Measurements from ENCODE around the gene RNF144A.

GRCh38 chr2:6967301-6967700 is 50.1 kb downstream of the RNF144A start:
- TF ChIP-seq CTCF (IDR thresholded peaks at IDR 0.05) = no peak
- no peak for TF ChIP-seq POLR2A (IDR thresholded peaks at IDR 0.05)
